GM21381 (cell line): ENCODE measurements around the gene OPRD1.
"Not testable (repeated sequence)": the region's sequence is repeated elsewhere in the genome, so short reads cannot be mapped to it uniquely, and the experiment has no call there.

Experiments used
- ATAC-seq: cut with Tn5 transposase; IDR thresholded peaks from one replicate; pipeline ENCODE4 v1.9.1; 2021; ENCODE audit warnings: mild to moderate bottlenecking, moderate library complexity; ENCODE audit not compliant: unreplicated experiment

OPRD1 gene

DNA sequence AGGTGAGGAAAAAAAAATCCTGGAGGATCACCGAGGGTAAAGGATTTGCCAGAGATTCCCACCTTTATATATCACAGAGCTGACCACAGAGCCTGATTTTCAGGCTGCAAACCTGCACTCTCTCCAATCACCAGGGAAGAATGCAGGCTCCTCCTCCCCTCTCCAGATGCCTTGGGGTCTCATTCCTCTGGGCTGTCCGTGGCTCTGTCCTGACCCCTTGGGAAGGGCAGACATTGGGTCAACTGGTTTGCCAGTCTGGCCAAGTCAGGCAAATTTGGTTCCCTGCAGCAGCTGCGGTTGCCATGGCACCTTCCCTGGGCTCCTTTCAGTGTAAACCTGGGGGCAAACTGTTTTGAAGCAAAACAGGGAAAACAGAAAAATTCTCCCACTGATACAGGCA, 11.6 kb upstream of the OPRD1 start:
- no peak for ATAC-seq

DNA sequence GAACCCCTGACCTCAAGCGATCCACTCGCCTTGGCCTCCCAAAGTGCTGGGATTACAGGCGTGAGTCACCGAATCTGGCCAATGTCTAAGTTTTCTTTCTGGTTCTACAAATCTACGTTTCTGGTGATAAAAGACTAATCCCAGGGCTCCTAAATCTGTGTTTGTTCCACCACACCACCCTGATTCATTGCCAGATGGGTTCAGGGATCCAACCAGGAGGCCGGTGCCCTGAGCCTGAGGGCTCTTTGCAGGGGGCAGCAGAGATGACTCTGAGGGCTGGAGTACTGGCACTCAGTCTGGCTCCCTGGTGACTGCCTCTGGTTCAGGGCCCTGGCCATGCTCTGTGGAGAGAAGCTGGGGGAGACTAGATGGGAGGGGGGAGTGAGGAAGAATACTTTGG, 10.5 kb upstream of the OPRD1 start:
- ATAC-seq, result no peak

- ATAC-seq, result no peak
Measured at GRCh38 chr1:28803051-28803450, 8.9 kb upstream of the OPRD1 start.

DNA sequence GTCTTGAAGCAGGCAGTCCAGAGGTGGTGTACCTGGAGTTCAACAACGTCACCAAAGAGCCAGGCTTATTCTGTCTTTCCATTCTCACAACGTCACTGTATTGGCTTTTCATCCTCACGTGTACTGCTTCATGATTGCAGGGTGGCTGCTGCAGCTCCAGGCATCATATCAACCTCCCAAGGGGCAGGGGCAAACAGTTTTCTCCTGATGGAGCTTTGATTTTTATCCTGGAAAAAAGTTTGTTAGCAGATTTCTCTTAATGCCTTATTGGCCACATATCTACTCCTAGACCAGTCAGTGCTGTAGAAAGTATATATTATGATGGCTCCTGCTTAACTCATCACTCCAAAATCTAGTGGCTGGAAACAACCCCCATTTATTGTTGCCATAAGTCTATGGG, 8.3 kb upstream of the OPRD1 start:
- ATAC-seq, result no peak

DNA sequence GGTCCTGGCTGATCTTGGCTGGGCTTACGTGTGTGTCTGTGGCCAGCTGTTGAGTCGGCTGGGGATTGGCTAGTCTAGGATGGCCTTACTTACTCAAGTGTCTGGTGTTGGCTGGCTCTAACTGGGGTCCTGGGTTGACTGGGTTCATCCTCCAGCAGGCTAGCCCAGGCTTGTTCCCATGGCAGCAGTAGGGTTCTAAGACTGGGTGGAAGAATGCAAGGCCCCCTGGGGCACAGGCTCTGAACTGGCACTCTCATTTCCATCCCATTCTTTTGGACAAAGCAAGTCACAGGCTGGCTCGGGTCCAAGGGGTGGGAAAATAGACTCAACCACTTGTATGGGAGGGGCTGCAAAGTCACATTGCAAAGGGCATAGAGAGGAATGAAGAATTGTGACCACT, 7.9 kb upstream of the OPRD1 start:
- ATAC-seq, result no peak

DNA sequence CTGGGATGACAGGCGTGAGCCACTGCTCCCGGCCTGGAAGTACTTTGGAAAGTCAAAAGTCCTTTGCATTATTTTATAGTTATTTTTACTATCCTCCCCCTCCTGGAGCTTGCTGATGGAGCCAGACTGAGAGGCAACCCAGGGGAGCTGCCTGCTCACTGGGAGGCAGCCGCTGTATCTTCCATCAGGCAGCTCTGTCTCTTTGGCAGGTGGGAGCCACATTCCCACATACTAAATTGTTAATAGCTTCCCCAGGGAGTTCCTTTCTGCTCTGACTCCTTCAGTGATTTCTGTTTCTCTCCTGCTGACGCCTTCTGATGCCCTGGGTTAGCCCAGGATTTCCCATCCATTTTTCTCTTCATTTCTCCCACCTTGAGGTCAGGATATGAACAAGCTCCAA, 4.9 kb upstream of the OPRD1 start:
- ATAC-seq, result no peak

DNA sequence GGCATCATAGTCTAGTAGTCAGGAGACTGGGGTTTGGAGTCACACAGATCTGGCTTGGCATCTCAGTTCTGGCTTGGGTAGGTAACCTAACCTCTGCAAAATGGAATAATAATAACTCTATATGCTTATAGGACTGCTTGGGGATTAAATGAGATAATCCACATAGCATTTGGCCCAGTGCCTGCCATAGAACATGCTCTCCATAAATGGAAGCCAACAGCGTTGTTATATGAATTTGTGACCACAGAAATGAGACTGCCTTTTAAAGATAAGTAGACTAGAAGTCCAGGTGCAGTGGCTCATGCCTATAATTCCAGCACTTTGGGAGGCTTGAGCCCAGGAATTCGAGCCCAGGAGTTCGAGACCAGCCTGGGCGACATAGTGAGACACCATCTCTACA, 4.0 kb upstream of the OPRD1 start:
- no peak for ATAC-seq

GRCh38 chr1:28811369-28811765, 603 bp upstream of the OPRD1 start:
- ATAC-seq, result no peak

DNA sequence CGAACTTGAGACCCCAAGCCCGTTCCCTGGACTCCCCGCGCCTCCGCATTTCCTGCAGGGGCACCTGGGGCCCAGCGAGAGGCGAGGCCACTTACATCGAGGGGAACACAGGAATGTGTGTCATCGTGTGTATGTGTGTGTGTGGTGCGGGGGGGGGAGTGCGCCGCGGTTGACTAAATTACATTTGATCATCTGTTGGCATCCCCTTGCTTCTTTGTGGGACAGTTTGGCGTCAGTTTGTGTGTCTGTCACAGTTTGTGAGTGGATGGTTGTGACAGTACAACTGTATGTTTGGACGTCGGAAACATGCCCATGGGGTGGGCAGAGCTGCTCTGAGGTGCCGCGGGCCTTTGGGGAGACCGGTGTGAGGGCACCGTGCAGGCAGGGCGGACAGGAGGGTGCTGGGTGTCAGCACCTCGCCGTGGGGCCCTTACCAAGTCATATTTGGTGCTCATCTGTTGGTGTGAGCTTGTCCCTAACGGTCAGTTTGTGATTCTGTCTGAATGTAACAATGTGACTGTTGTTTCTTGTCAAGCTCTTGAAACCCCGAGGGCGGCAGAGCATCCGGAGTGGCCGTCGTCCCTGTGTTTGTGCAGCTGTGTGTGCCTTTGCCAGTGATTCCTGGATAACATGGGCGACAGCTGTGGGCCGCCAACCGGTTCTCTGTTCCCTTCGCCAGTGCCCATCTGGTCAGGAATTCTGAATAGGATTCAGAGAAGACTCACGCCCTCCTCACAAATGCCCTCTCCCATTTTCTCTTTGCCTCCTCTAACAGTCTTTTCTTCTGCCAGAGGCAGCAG, 899 bp downstream of the OPRD1 start:
- ATAC-seq, result no peak

- ATAC-seq, result no peak
Measured at GRCh38 chr1:28813931-28814465, 2.0 kb downstream of the OPRD1 start.

- no peak for ATAC-seq
Measured at GRCh38 chr1:28815533-28816185, 3.7 kb downstream of the OPRD1 start.

- ATAC-seq, result no peak
Measured at GRCh38 chr1:28817133-28817532, 5.2 kb downstream of the OPRD1 start.

GRCh38 chr1:28819020-28819419, 7.0 kb downstream of the OPRD1 start:
- no peak for ATAC-seq

- no peak for ATAC-seq
Measured at GRCh38 chr1:28822799-28823198, 10.8 kb downstream of the OPRD1 start.

GRCh38 chr1:28824061-28824460, 12.1 kb downstream of the OPRD1 start:
- not testable (repeated sequence) for ATAC-seq

DNA sequence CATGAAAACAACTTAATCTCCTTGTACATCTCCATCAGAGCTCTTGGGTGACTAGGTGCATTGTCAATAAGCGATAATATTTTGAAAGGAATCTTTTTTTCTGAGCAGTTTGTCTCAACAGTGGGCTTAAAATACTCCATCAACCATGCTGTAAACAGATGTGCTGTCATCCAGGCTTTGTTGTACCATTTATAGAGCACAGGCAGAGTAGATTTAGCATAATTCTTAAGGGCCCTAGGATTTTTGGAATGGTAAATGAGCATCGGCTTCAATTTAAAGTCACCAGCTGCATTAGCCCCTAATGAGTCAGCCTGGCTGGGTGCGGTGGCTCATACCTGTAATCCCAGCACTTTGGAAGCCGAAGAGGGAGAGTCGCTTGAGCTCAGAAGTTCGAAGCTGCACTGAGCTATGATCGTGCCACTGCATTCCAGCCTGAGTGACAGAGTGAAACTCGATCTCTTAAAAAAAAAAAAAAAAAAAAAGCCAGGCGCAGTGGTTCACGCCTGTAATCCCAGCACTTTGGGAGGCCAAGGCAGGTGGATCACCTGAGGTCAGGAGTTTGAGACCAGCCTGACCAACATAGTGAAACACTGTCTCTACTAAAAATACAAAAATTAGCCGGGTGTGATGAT, 16.4 kb downstream of the OPRD1 start:
- not testable (repeated sequence) for ATAC-seq

DNA sequence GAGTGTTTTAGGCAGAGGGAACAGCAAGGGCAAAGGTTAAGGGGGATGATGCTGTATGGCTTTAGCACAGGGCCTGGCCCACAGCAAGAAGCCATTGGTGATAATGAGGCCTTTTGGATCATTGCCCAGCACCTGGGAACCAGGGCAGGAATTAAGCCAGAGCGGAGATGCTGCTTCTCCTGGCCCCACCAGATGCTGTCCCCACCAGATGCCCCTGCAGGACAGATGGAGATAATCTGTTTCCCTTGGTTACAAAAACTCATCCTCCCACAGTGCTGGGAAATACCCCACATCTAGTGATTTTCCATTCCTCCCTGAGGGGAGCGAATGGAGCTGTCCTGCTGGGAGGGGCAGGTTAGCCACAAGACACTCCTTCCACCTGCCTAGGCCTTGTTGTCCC, 18.8 kb downstream of the OPRD1 start:
- no peak for ATAC-seq

DNA sequence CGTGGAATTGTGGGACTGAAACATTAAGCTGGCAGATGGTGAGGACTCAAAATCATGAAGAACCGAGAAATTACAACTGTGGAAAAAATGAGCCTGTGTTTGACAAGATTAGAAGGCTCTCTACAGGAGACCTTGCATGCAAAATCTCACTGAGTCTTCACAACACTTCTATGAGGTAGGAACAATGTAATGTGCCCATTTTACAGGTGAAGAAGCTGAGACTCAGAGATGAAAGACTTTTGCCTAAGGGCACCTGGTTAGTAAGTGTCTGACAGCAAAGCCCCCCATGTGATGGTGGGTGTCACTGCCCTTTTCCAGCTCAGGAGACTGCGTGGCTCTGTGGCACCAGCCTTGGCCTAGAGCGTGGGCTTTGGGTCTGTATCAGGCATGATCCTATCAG, 21.0 kb downstream of the OPRD1 start:
- no peak for ATAC-seq

DNA sequence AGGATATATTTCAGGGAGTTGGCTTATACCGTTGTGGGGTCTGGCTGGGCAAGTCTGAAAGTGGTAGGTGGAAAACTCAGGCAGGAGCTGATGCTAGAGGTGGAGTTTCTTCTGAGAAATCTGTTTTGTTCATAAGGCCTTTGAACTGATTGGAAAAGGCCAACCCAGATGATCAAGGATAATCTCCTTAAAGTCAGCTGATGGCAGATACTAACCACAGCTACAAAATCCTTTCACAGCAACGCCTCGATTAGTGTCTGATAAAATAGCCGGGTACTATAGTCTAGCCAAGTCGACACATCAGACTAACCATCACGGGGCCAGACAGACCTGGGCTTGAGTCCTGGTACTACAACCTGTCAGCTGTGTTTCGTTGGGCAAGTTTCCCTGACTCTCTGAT, 21.4 kb downstream of the OPRD1 start:
- no peak for ATAC-seq

GRCh38 chr1:28835237-28835650, 23.3 kb downstream of the OPRD1 start:
- no peak for ATAC-seq

- ATAC-seq, result no peak
Measured at GRCh38 chr1:28836421-28836956, 24.5 kb downstream of the OPRD1 start.
